ENCODE data around the gene PATL1.

The PATL1 gene

GRCh38 chr11:59673291-59673690 is 4.5 kb upstream of the PATL1 start:
- DNase-seq (ENCODE audit: low read depth): no peak

- no peak for DNase-seq (ENCODE audit: low read depth)
These were observed 2.6 kb upstream of the PATL1 start for GRCh38 chr11:59671471-59671870.

GRCh38 chr11:59669611-59670009 is 773 bp upstream of the PATL1 start:
- DNase-seq (ENCODE audit: low read depth): peak; percentile 62

- peak; percentile 24 for DNase-seq (ENCODE audit: low read depth)
These were observed 468 bp downstream of the PATL1 start for GRCh38 chr11:59668188-59668949.

DNA sequence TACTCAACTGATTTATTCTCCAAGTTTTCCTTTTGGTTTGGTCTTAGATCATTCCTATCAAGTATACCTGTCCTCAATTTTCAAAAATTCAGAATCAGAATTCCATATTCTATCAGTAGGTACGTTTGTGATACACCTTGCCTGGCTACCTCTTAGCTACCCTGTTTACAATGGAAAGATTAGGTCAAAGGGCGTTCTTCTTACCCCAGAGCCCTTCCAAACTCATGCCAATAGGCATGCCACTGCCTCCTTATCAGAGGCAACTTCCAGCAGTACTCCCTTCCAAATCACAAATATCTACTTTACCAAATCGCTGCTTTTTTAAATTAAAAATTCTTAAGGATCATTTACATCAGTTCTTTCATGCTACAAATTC is 1.0 kb downstream of the PATL1 start:
- no peak for DNase-seq (ENCODE audit: low read depth)

- peak; percentile 14 for DNase-seq (ENCODE audit: low read depth)
These were observed 1.9 kb downstream of the PATL1 start for GRCh38 chr11:59666969-59667368.

DNA sequence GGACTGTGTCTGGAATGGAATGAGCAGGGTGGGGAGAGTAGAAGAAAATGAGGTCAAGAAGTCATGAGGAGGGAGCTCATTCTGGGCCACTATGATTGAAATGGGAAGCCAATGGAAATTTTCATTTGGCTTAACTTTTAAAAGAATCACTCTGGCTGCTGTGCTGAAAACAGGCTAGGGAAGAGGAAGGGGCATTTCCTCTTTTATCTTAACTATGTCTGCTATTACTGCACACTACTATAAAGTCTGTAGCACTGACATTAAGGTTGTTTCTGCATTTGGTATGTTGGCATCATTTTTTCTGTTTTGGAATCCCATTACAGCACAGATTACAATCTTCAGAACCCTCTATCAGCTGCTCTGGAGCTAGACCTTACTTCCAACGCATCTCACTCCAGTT is 8.2 kb downstream of the PATL1 start:
- no peak for DNase-seq (ENCODE audit: low read depth)

- no peak for DNase-seq (ENCODE audit: low read depth)
These were observed 8.9 kb downstream of the PATL1 start for GRCh38 chr11:59659981-59660380.

GRCh38 chr11:59658036-59658435 is 10.8 kb downstream of the PATL1 start:
- DNase-seq (ENCODE audit: low read depth): no peak

DNA sequence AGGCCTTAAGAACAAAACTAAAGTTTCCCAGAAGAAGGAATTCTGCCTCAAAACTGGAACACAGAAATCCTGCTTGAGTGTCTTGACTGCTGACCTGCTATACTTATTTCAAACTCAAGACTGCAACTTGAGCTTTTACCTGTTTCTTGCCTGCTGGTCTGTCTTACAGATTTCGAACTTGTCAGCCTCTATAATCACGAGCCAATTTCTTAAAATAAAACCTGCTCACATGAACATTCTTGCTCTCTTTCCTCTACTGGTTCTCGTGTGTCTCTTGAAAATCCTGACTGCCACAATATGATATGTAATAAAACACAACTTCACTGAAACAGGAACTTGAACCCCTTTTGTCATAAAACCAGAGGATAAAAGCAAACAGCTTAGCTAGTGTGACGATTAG is 13.9 kb downstream of the PATL1 start:
- no peak for DNase-seq (ENCODE audit: low read depth)

DNA sequence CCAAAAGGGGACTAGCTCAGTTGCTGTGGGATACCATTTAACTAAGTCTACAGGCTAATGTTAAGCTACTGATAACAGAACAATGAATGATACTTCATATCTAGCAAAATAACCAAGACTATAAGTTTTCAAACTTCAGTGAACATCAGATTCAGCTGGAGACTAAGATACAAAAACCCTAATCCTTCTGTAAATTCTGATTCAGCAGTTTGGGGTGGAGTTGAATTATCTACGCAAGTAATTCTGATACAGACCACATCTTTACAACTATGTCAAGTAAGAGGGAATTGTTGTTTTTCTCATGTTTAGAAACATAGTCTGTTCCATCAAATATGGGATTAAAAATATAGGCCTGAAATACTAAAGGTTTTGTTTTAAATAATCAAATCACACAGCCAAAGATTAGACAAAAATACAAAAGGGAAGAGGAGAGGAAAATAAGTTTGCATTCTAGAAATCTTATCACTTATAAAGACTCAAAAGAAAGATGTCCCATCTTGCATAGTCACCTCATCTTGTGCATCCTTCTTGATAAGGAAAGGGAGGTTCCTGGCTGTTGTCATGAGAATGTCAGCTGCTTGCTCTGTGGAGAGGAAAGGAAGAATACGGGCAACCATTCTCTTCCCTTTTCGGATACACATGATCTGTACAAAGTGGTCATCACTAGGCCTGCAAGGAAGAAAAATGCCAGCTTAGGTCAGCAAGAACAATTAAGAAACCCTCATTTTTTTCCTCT is 21.4 kb downstream of the PATL1 start:
- no peak for DNase-seq (ENCODE audit: low read depth)

DNA sequence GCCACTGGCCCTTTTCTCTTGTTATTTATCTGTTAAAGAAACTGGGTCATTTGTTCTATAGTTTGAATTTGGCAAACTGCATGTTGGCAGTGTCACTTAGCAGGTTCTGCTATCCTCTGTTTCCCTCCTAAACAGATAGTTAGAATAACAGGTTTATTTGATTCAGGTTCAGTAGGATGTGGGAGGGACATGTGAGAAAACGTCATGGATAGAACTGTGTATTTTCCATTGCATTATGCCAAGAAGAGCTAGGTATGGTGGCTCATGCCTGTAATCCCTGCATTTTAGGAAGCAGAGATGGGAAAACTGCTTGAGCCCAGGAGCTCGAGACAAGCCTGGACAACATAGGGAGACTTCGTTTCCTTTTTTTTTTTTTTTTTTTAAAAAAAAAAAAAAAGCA is 24.3 kb downstream of the PATL1 start:
- DNase-seq (ENCODE audit: low read depth): no peak

- no peak for DNase-seq (ENCODE audit: low read depth)
These were observed 25.4 kb downstream of the PATL1 start for GRCh38 chr11:59643390-59643789.

DNA sequence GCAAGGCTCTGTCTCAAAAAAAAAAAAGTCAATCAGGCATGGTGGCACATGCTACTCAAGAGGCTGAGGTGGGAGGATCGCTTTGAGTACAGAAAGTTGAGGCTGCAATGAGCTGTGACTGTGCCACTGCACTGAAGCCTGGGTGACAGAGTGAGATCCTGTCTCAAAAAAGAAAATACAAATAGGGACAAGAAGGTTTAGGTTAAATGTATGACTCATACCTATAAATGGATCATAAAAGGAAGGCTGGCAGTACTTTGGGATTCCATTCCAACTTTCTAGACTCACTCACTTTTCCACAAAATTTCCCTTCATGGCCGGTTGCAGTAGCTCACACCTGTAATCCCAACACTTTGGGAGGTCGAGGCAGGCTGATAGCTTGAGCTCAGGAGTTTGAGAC is 27.7 kb downstream of the PATL1 start:
- DNase-seq (ENCODE audit: low read depth): no peak

- DNase-seq (ENCODE audit: low read depth): no peak
These were observed 38.3 kb downstream of the PATL1 start for GRCh38 chr11:59630493-59630892.

- DNase-seq (ENCODE audit: low read depth): no peak
These were observed 38.8 kb downstream of the PATL1 start for GRCh38 chr11:59629996-59630395.

DNA sequence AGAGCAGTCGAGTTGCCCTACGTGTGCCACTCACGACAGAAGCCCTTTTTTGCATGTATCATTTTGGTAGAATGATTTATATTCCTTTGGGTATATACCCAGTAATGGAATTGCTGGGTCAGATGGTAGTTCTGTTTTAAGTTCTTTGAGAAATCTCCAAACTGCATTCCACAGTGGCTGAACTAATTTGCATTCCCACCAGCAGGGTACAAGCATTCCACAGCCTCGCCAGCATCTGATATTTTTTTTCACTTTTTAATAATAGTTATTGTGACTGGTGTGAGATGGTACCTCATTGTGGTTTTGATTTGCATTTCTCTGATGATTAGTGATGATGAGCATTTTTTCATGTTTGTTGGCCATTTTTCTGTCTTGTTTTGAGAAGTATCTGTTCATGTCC is 41.9 kb downstream of the PATL1 start:
- peak; percentile 7 for DNase-seq (ENCODE audit: low read depth)

- no peak for DNase-seq (ENCODE audit: low read depth)
These were observed 43.1 kb downstream of the PATL1 start for GRCh38 chr11:59625703-59626102.

DNA sequence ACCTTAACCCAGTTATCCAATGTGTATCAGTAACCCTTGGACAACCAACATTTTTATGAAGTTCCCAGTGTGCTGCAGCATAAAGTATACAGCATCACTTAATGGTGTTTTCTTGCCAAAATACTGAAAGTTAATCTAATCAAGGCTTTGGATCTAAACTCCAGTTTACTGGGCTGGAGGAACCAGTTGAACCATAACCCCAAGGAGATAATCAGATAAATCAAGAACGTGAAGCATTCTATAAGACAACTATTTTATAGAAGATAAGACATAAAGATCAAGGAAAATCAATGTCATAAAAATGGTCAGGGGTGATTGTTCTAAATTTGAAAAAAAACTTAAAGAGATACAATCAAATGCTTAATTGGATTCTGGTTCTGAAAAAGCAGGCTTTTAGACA is 51.0 kb downstream of the PATL1 start:
- no peak for DNase-seq (ENCODE audit: low read depth)

- no peak for DNase-seq (ENCODE audit: low read depth)
These were observed 52.3 kb downstream of the PATL1 start for GRCh38 chr11:59616396-59616982.

- peak; percentile 100 for DNase-seq (ENCODE audit: low read depth)
These were observed 53.0 kb downstream of the PATL1 start, which contains the start of gene OSBP for GRCh38 chr11:59615637-59616395. Gene OSBP (minus strand): TSS chr11:59615774. CDS start chr11:59615664, 110 bp downstream.

- DNase-seq (ENCODE audit: low read depth): no peak
These were observed 53.7 kb downstream of the PATL1 start for GRCh38 chr11:59615120-59615636.

All from fibroblast of gingiva (primary cell).